ENCODE results near the gene FYB1. TPM values are rescaled to one million over a fixed set of nuclear protein-coding genes. Genes with fewer than 3 reads are reported as not detected.

The FYB1 gene
- total and polyA plus RNA-seq, 11 donors: 0.82 to 67.2 (median 2.8) TPM

- intact Hi-C loops (cut with DNase I): no loop called here
- Histone ChIP-seq H3K36me3 (no peaks in the 10 kb centered on the region), H3K9me3 (no peaks in the 10 kb centered on the region), H3K27ac (peak overlapping the region in 1 of 12 donors; percentile 32), H3K27me3 (peaks cover 0 to 23% (median 0%) of the 10 kb centered on the region in 9 donors), H3K4me3 (peak overlapping the region in 1 of 12 donors; percentile 19), H3K4me1 (peaks cover 0 to 92% (median 0%) of the 10 kb centered on the region in 12 donors)
- 91 to 98% (median 94%) methylated on average over 3 of the region's 3 CpGs for WGBS, 4 donors
- TF ChIP-seq, protein P1, sequence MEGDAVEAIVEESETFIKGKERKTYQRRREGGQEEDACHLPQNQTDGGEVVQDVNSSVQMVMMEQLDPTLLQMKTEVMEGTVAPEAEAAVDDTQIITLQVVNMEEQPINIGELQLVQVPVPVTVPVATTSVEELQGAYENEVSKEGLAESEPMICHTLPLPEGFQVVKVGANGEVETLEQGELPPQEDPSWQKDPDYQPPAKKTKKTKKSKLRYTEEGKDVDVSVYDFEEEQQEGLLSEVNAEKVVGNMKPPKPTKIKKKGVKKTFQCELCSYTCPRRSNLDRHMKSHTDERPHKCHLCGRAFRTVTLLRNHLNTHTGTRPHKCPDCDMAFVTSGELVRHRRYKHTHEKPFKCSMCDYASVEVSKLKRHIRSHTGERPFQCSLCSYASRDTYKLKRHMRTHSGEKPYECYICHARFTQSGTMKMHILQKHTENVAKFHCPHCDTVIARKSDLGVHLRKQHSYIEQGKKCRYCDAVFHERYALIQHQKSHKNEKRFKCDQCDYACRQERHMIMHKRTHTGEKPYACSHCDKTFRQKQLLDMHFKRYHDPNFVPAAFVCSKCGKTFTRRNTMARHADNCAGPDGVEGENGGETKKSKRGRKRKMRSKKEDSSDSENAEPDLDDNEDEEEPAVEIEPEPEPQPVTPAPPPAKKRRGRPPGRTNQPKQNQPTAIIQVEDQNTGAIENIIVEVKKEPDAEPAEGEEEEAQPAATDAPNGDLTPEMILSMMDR (IDR thresholded peaks at IDR 0.05): no peak
- no peak for TF ChIP-seq POLR2A (IDR thresholded peaks at IDR 0.05)
- ATAC-seq: no peak
- DNase-seq: no peak
Observed at GRCh38 chr5:39195198-39195826, 24.1 kb downstream of the FYB1 start.

DNA sequence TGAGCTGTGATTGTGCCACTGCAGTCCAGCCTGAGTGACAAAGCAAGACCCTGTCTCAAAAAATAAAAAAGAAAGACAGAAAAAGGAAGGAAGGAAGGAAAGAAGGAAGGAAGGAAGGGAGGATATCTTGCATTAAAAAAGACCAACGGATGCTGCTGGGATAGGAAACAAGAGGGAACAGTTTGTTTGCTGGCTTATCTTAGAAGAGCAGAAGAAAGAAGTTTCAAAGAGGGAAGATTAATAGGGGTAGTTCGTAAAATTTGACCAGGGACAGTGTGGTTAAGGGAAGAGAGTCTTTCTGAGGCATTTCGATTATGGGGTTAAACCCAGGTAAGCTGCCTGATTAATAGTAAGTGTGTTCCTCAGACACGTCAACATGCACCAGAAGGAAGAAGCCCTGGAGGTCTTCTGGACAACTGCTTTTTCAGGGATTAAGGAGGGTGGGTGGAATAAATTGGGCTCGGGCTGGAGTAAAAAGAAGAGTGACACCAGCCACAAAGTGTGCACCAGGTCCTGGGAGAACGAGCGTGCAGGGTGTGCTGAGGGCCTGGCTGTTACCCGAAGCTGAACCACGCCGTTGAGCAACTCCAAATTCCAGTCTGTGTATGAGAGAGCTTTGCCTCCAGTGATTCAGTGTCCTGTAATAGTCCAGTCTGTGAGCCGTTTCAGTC, 24.8 kb downstream of the FYB1 start:
- intact Hi-C loops (cut with DNase I): no loop called here
- TF ChIP-seq POLR2A (IDR thresholded peaks at IDR 0.05): no peak
- TF ChIP-seq, protein P1 (IDR thresholded peaks at IDR 0.05): no peak
- peak overlapping the region in 1 of 12 donors; percentile 32 for H3K27ac ChIP-seq
- ATAC-seq: no peak
- 64 to 71% (median 67%) methylated on average over 11 of the region's 11 CpGs for WGBS, 4 donors
- H3K27me3 ChIP-seq: peaks cover 0 to 23% (median 0%) of the 10 kb centered on the region in 9 donors
- H3K4me3 ChIP-seq: peak overlapping the region in 1 of 12 donors; percentile 19
- H3K9me3 ChIP-seq: no peaks in the 10 kb centered on the region
- no peak for DNase-seq
- no peaks in the 10 kb centered on the region for H3K36me3 ChIP-seq
- peaks cover 0 to 92% (median 0%) of the 10 kb centered on the region in 12 donors for H3K4me1 ChIP-seq

- Histone ChIP-seq H3K4me1 (peaks cover 0 to 93% (median 0%) of the 10 kb centered on the region in 12 donors), H3K27me3 (peaks cover 0 to 23% (median 0%) of the 10 kb centered on the region in 9 donors), H3K27ac (peak overlapping the region in 1 of 12 donors; percentile 32), H3K9me3 (no peaks in the 10 kb centered on the region), H3K36me3 (no peaks in the 10 kb centered on the region), H3K4me3 (peak overlapping the region in 1 of 12 donors; percentile 19)
- ATAC-seq: no peak
- DNase-seq: no peak
- intact Hi-C loops (cut with DNase I): no loop called here
- no peak for TF ChIP-seq POLR2A (IDR thresholded peaks at IDR 0.05)
- TF ChIP-seq, protein P1 (IDR thresholded peaks at IDR 0.05): no peak
- WGBS, 4 donors: 60 to 68% (median 61%) methylated on average over 6 of the region's 6 CpGs
Observed at GRCh38 chr5:39193553-39194465, 25.6 kb downstream of the FYB1 start.

Measured in heart left ventricle (tissue), 16 donors.